Neutrophil (primary cell): Measurements from ENCODE around the gene RIMBP2.

Source experiments
- H3K27ac ChIP-seq: fragments of 200-600 bp; sonication (generic); 2 replicates; pipeline ENCODE4 v1.5.1; 2016; ENCODE audit warnings: mild to moderate bottlenecking, moderate library complexity
- H3K27me3 ChIP-seq: fragments of 200-600 bp; sonication (generic); 2 replicates; pipeline ENCODE4 v1.6.0; 2016; ENCODE audit warnings: mild to moderate bottlenecking
- H3K36me3 ChIP-seq: fragments of 200-600 bp; sonication (generic); 2 replicates; pipeline ENCODE4 v1.5.1; 2017
- H3K4me1 ChIP-seq, 2 experiments: fragments of 200-600 bp in 1 of 2; sonication (generic) in 1 of 2; 1 replicate in 1 of 2; 2 replicates in 1 of 2; pipeline versions ENCODE4 v1.5.1 to v1.6.1; 2013 to 2016; ENCODE audit warnings: low read depth in 1 of 2, low read length in 1 of 2, mild to moderate bottlenecking in 1 of 2, moderate library complexity in 1 of 2; ENCODE audit not compliant: control insufficient read depth in 1 of 2, insufficient read depth in 1 of 2
- H3K4me3 ChIP-seq, 2 experiments: fragments of 200-600 bp in 1 of 2; sonication (generic) in 1 of 2; 1 replicate in 1 of 2; 2 replicates in 1 of 2; pipeline ENCODE4 v1.5.1; 2013 to 2016; ENCODE audit warnings: low read depth in 1 of 2, low read length in 1 of 2, mild to moderate bottlenecking in 1 of 2, moderate library complexity in 1 of 2
- H3K9me3 ChIP-seq: fragments of 200-600 bp; sonication (generic); 2 replicates; pipeline ENCODE4 v1.5.1; 2016
- CTCF ChIP-seq: fragments of 200-600 bp; sonication (generic); IDR thresholded peaks from 2 replicates; pipeline ENCODE4 v1.5.1; 2016; ENCODE audit warnings: antibody characterized with exemption

Gene RIMBP2

DNA sequence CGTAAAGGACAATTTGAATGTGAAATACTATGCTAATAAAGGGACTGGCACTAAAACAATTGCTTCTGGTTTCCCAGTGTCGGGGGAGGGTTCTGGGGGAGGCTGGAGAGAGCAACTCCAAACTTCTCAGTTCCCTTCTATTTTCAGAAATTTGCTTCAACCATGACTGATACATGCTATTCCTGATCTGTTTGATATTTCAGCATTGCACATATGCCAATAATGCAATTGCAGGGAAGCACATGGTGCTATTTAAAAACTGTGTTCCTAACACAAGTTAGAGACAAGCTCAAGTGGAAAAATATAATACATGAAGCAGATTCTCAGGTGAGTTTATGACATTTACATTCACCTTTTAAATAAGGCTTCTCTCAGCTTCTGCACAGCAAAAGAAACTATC lies 188.9 kb downstream of the RIMBP2 start:
- H3K36me3 ChIP-seq, result no peaks in the 10 kb centered on the region
- H3K27me3 ChIP-seq, result no peaks in the 10 kb centered on the region
- H3K4me3 ChIP-seq, result no peak overlapping the region
- H3K4me1 ChIP-seq, result no peaks in the 10 kb centered on the region
- no peak overlapping the region for H3K27ac ChIP-seq
- no peaks in the 10 kb centered on the region for H3K9me3 ChIP-seq
- no peak for TF ChIP-seq CTCF

- H3K4me3 ChIP-seq, result no peak overlapping the region
- no peaks in the 10 kb centered on the region for H3K9me3 ChIP-seq
- no peak overlapping the region for H3K27ac ChIP-seq
- H3K36me3 ChIP-seq, result no peaks in the 10 kb centered on the region
- TF ChIP-seq CTCF, result no peak
- H3K27me3 ChIP-seq, result no peaks in the 10 kb centered on the region
- H3K4me1 ChIP-seq, result no peaks in the 10 kb centered on the region
Observed at GRCh38 chr12:130526813-130527212, 189.3 kb downstream of the RIMBP2 start.

DNA sequence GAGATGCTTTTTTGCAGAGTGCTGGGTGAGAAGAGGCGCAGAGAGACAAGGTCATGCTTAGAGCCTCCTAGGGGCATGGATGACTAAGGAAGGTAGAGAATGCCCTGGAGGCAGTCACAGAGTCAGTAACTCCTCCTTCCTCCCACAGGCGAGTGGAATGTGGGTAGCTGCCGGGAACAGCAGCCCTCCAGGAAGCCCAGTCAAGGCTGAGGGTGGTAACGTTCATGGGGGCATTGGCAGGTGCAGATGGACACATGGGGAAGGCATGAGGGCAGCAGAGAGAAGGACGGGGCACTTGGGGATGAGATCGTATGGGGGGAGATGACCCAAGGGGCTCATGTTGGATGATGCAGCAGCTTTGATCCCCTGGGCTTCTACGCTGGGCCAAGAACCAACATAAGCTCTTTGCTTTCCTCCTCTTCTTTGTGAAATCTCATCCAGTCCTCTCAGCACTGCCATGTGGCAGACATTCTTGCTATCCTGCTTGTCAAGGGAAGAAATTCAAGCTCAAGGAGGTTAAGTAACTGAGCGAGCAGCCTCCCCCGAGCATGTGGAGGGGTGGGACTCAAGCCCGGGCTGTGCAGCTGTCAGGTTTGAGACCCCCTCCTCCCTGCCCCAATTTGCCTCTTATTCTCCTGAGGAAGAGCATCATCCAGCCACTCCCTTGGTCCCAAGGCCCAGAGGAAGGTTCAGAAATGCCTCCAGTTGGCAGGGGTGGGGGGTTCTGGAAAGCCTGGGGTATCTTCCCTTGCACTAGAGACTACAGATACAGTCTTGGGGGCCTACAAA lies 190.5 kb downstream of the RIMBP2 start:
- H3K9me3 ChIP-seq, result no peaks in the 10 kb centered on the region
- H3K27ac ChIP-seq, result no peak overlapping the region
- H3K36me3 ChIP-seq, result no peaks in the 10 kb centered on the region
- H3K27me3 ChIP-seq, result no peaks in the 10 kb centered on the region
- H3K4me3 ChIP-seq, result no peak overlapping the region
- no peaks in the 10 kb centered on the region for H3K4me1 ChIP-seq
- no peak for TF ChIP-seq CTCF

DNA sequence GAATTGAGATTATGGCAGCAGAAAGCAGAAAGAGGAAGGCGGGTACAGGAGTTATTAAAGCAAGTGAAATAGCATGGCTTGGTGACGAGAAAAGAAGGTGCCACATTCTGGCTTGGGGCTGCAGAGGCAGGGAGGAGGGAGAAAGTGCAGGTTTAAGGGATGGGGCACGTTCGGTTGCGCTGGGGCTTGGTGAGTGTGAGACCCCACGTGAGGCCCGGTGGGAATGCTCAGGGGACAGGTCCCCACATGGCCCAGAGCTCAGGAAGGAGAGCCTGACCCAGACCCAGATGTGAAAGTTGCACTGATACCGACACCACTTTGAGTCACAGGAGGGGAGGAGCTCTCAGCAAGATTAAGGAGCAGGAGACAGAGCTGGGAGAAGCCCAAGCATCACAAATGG lies 191.3 kb downstream of the RIMBP2 start:
- Histone ChIP-seq H3K27ac (no peak overlapping the region), H3K27me3 (no peaks in the 10 kb centered on the region), H3K4me1 (no peaks in the 10 kb centered on the region), H3K36me3 (no peaks in the 10 kb centered on the region), H3K9me3 (no peaks in the 10 kb centered on the region), H3K4me3 (no peak overlapping the region)
- no peak for TF ChIP-seq CTCF

GRCh38 chr12:130523863-130524614 lies 192.1 kb downstream of the RIMBP2 start:
- no peak for TF ChIP-seq CTCF
- no peak overlapping the region for H3K27ac ChIP-seq

More at GRCh38 chr12:130523863-130524614, 192.1 kb downstream of the RIMBP2 start:
- no peak overlapping the region for H3K4me3 ChIP-seq
- no peaks in the 10 kb centered on the region for H3K27me3 ChIP-seq
- no peaks in the 10 kb centered on the region for H3K9me3 ChIP-seq
- no peaks in the 10 kb centered on the region for H3K36me3 ChIP-seq
- no peaks in the 10 kb centered on the region for H3K4me1 ChIP-seq
